Measurements from ENCODE around the gene PEPD.

GRCh38 chr19:33547676-33548075 is 26.1 kb upstream of the PEPD start:
- no peak for TF ChIP-seq ESRRA (CRISPR knock-in tag; IDR thresholded peaks at IDR 0.05; ENCODE audit: borderline replicate concordance)
- no peak for TF ChIP-seq CTCF (IDR thresholded peaks at IDR 0.05)
- no peak for TF ChIP-seq MAX (CRISPR knock-in tag; IDR thresholded peaks at IDR 0.05)
- TF ChIP-seq GRHL2 (CRISPR knock-in tag; IDR thresholded peaks at IDR 0.05; ENCODE audit: insufficient replicate concordance, severe bottlenecking) = no peak
- no peak for TF ChIP-seq PREB (CRISPR knock-in tag; IDR thresholded peaks at IDR 0.05; ENCODE audit: borderline replicate concordance)
- TF ChIP-seq FOXJ3 (CRISPR knock-in tag; IDR thresholded peaks at IDR 0.05; ENCODE audit: borderline replicate concordance) = no peak
- no peak for TF ChIP-seq ZNF121 (CRISPR knock-in tag; IDR thresholded peaks at IDR 0.05)
- TF ChIP-seq ZSCAN18 (CRISPR knock-in tag; IDR thresholded peaks at IDR 0.05) = no peak
- no peak for TF ChIP-seq NFE2L1 (CRISPR knock-in tag; IDR thresholded peaks at IDR 0.05)
- no peak for TF ChIP-seq USF2 (CRISPR knock-in tag; IDR thresholded peaks at IDR 0.05)

Data from WTC11 (cell line).